ENCODE measurements around the gene SH3RF3. TPM values are rescaled to one million over a fixed set of nuclear protein-coding genes. Genes with fewer than 3 reads are reported as not detected.

Gene SH3RF3
- total and polyA plus RNA-seq, 5 donors from 2014 or later: 0.16 to 1.6 (median 0.76) TPM

DNA sequence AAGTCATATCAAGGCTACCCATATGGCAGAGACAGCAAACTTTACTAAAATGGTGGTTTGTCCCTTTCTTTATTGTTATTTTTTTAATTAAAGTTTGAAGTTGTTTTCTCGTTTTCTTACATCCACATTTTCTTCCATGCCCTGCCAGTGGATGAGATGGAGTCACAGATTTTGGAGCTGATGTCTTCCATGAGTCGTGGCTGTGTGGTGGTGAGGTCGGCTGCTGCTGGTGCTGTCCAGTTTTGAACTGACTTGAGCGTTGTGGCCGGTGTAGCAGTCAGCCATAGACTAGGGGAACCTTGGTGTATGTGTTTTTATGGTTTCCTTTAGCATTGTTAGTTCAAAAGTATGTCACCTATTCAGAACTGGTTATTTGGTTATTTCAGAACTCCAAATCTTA is 182.8 kb downstream of the SH3RF3 start:
- Mint-ChIP-seq H3K4me1 (peaks cover 0 to 50% (median 5%) of the 10 kb centered on the region in 4 donors), H3K36me3 (no peaks in the 10 kb centered on the region), H3K9me3 (no peaks in the 10 kb centered on the region), H3K4me3 (no peak overlapping the region), H3K27me3 (peaks cover 21% of the 10 kb centered on the region), H3K27ac (no peak overlapping the region)
- Histone ChIP-seq H3K27me3 (ENCODE audit: control insufficient read depth, insufficient read depth, low read length) (no peaks in the 10 kb centered on the region), H3K4me3 (ENCODE audit: low read depth, low read length) (no peak overlapping the region), H3K9me3 (ENCODE audit: control insufficient read depth in 2 of 2, low read length in 2 of 2) (no peaks in the 10 kb centered on the region), H3K4me1 (ENCODE audit: control insufficient read depth, insufficient read depth, low read length, poor library complexity, severe bottlenecking) (no peaks in the 10 kb centered on the region), H3K27ac (ENCODE audit: insufficient read depth, low read length, poor library complexity, severe bottlenecking) (no peak overlapping the region), H3K36me3 (ENCODE audit: control insufficient read depth, insufficient read depth, low read length) (no peaks in the 10 kb centered on the region)
- no peak for ATAC-seq (ENCODE audit: low read depth in 2 of 2)
- DNase-seq: no peak

DNA sequence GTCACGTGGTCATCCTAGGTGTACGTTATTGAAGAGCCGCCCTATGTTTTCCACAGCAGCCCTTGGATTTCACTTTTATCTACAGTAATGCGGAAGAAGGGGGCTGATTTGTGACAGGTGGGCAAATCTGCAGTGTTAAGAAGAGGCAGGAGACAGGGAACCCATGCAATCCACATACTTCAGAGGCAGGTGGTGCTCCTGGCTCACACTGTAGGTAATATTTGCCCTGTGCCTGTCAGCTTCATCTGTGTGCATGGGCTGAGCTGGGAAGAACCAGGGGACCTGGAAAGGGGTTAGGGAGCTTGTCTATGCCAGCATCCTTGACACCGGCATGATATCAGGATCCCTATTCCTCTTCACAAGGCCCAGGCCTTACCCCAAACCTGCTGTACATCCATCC is 183.9 kb downstream of the SH3RF3 start:
- no peaks in the 10 kb centered on the region for H3K9me3 Mint-ChIP-seq
- H3K9me3 ChIP-seq (ENCODE audit: control insufficient read depth in 2 of 2, low read length in 2 of 2): no peaks in the 10 kb centered on the region
- H3K27ac Mint-ChIP-seq: peak overlapping the region in 1 of 3 donors; percentile 31
- no peak overlapping the region for H3K4me3 ChIP-seq (ENCODE audit: low read depth, low read length)
- no peak for ATAC-seq (ENCODE audit: low read depth in 2 of 2)
- H3K4me1 Mint-ChIP-seq: peaks cover 0 to 60% (median 5%) of the 10 kb centered on the region in 4 donors
- no peaks in the 10 kb centered on the region for H3K27me3 ChIP-seq (ENCODE audit: control insufficient read depth, insufficient read depth, low read length)
- H3K27me3 Mint-ChIP-seq: peaks cover 21% of the 10 kb centered on the region
- no peaks in the 10 kb centered on the region for H3K4me1 ChIP-seq (ENCODE audit: control insufficient read depth, insufficient read depth, low read length, poor library complexity, severe bottlenecking)
- H3K36me3 ChIP-seq (ENCODE audit: control insufficient read depth, insufficient read depth, low read length): no peaks in the 10 kb centered on the region
- H3K27ac ChIP-seq (ENCODE audit: insufficient read depth, low read length, poor library complexity, severe bottlenecking): no peak overlapping the region
- DNase-seq: no peak
- no peak overlapping the region for H3K4me3 Mint-ChIP-seq
- H3K36me3 Mint-ChIP-seq: no peaks in the 10 kb centered on the region

DNA sequence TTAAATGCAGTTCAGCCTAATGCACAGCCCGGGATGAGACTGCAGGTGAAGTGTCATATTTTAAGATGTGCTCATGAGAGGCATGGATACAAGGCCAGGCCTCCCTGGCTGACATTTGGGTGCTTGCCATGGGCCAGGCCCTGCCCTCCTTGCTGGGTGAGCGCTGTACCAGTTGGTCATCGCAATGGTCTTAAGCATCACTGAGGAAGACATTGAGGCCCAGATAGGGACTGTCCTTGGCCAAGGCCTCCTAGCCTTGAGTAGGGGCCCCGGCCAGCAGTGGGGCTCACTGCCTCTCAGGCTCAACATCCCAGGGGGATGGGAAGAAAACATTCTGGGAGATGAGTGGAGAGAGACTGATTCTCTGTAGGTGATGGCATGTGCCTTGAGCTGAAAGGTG is 184.3 kb downstream of the SH3RF3 start:
- no peaks in the 10 kb centered on the region for H3K4me1 ChIP-seq (ENCODE audit: control insufficient read depth, insufficient read depth, low read length, poor library complexity, severe bottlenecking)
- no peak for ATAC-seq (ENCODE audit: low read depth in 2 of 2)
- peak overlapping the region in 2 of 3 donors; percentile 21 to 57 for H3K27ac Mint-ChIP-seq
- peaks cover 21% of the 10 kb centered on the region for H3K27me3 Mint-ChIP-seq
- no peaks in the 10 kb centered on the region for H3K9me3 Mint-ChIP-seq
- no peaks in the 10 kb centered on the region for H3K36me3 ChIP-seq (ENCODE audit: control insufficient read depth, insufficient read depth, low read length)
- peak overlapping the region in 1 of 4 donors; percentile 22 for H3K4me3 Mint-ChIP-seq
- H3K9me3 ChIP-seq (ENCODE audit: control insufficient read depth in 2 of 2, low read length in 2 of 2): no peaks in the 10 kb centered on the region
- no peak for DNase-seq
- H3K36me3 Mint-ChIP-seq: no peaks in the 10 kb centered on the region
- no peak overlapping the region for H3K27ac ChIP-seq (ENCODE audit: insufficient read depth, low read length, poor library complexity, severe bottlenecking)
- H3K4me3 ChIP-seq (ENCODE audit: low read depth, low read length): no peak overlapping the region
- H3K4me1 Mint-ChIP-seq: peaks cover 0 to 63% (median 5%) of the 10 kb centered on the region in 4 donors
- H3K27me3 ChIP-seq (ENCODE audit: control insufficient read depth, insufficient read depth, low read length): no peaks in the 10 kb centered on the region

DNA sequence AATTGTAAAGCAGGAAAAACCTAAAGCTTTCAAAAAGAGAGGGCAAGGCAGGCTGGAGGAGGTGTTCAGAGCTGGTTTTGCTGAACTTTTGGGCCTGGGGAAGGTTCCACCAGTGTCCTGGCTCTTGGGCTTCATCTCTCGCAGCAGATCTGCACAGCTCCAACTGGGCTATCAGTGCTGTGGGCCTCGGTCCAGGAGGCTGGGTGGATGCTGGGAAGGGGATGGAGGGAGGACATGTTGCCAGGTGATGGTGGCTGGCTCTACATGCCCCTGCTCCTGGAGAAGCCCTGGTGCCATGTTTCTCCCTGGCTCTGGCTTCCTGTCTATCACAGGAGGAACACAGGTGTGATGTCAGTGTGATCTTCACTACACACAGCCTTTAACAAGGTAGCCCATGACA is 187.1 kb downstream of the SH3RF3 start:
- peak overlapping the region in 1 of 4 donors; percentile 24 for H3K4me3 Mint-ChIP-seq
- peak overlapping the region in 1 of 3 donors; percentile 90 for H3K27ac Mint-ChIP-seq
- no peak for ATAC-seq (ENCODE audit: low read depth in 2 of 2)
- no peaks in the 10 kb centered on the region for H3K9me3 ChIP-seq (ENCODE audit: control insufficient read depth in 2 of 2, low read length in 2 of 2)
- no peak overlapping the region for H3K27ac ChIP-seq (ENCODE audit: insufficient read depth, low read length, poor library complexity, severe bottlenecking)
- no peaks in the 10 kb centered on the region for H3K9me3 Mint-ChIP-seq
- no peak overlapping the region for H3K4me3 ChIP-seq (ENCODE audit: low read depth, low read length)
- H3K27me3 ChIP-seq (ENCODE audit: control insufficient read depth, insufficient read depth, low read length): peaks cover 2% of the 10 kb centered on the region
- H3K27me3 Mint-ChIP-seq: peaks cover 18% of the 10 kb centered on the region
- H3K4me1 Mint-ChIP-seq: peaks cover 5 to 88% (median 10%) of the 10 kb centered on the region in 4 donors
- no peaks in the 10 kb centered on the region for H3K4me1 ChIP-seq (ENCODE audit: control insufficient read depth, insufficient read depth, low read length, poor library complexity, severe bottlenecking)
- no peak for DNase-seq
- H3K36me3 Mint-ChIP-seq: peaks cover 5% of the 10 kb centered on the region
- no peaks in the 10 kb centered on the region for H3K36me3 ChIP-seq (ENCODE audit: control insufficient read depth, insufficient read depth, low read length)

DNA sequence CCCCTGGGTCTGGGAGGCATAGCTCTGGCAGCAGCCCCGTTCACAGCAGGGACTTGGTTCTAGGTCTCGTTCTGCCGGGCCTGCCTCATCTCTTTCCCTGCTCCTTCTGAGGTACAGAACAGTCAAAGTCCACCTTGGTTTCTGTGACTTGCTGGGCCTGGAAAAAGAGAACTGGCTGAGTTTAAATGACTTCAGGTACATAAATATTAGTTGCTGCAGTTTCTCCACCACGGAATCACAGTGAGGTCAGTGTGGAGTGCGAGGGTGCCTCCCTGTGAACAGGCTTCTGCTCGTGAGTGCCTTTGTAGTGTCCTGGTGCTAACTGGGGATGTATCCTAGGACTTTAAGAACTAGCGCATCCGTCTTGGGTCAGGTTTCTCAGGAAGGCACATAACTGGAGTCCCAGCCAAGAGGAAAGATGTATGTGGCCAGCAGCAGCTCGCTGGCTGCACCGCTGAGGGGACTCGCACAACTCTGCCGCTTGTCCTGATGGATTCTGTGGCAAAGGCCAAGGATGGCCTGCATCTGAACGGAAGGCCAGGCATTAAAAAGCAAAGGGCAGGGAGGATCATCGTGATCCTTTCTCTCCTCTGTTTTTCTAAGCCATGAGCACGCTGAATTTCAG is 188.6 kb downstream of the SH3RF3 start:
- H3K36me3 ChIP-seq (ENCODE audit: control insufficient read depth, insufficient read depth, low read length): no peaks in the 10 kb centered on the region
- H3K27me3 Mint-ChIP-seq: peaks cover 19% of the 10 kb centered on the region
- DNase-seq: no peak
- ATAC-seq (ENCODE audit: low read depth in 2 of 2): no peak
- H3K36me3 Mint-ChIP-seq: peaks cover 5% of the 10 kb centered on the region
- H3K4me1 Mint-ChIP-seq: peaks cover 5 to 80% (median 9%) of the 10 kb centered on the region in 4 donors
- no peak overlapping the region for H3K4me3 ChIP-seq (ENCODE audit: low read depth, low read length)
- no peaks in the 10 kb centered on the region for H3K9me3 ChIP-seq (ENCODE audit: control insufficient read depth in 2 of 2, low read length in 2 of 2)
- peak overlapping the region in 2 of 3 donors; percentile 15 to 67 for H3K27ac Mint-ChIP-seq
- H3K9me3 Mint-ChIP-seq: no peaks in the 10 kb centered on the region
- H3K27ac ChIP-seq (ENCODE audit: insufficient read depth, low read length, poor library complexity, severe bottlenecking): no peak overlapping the region
- H3K4me1 ChIP-seq (ENCODE audit: control insufficient read depth, insufficient read depth, low read length, poor library complexity, severe bottlenecking): no peaks in the 10 kb centered on the region
- H3K4me3 Mint-ChIP-seq: peak overlapping the region in 1 of 4 donors; percentile 21
- peaks cover 2% of the 10 kb centered on the region for H3K27me3 ChIP-seq (ENCODE audit: control insufficient read depth, insufficient read depth, low read length)

DNA sequence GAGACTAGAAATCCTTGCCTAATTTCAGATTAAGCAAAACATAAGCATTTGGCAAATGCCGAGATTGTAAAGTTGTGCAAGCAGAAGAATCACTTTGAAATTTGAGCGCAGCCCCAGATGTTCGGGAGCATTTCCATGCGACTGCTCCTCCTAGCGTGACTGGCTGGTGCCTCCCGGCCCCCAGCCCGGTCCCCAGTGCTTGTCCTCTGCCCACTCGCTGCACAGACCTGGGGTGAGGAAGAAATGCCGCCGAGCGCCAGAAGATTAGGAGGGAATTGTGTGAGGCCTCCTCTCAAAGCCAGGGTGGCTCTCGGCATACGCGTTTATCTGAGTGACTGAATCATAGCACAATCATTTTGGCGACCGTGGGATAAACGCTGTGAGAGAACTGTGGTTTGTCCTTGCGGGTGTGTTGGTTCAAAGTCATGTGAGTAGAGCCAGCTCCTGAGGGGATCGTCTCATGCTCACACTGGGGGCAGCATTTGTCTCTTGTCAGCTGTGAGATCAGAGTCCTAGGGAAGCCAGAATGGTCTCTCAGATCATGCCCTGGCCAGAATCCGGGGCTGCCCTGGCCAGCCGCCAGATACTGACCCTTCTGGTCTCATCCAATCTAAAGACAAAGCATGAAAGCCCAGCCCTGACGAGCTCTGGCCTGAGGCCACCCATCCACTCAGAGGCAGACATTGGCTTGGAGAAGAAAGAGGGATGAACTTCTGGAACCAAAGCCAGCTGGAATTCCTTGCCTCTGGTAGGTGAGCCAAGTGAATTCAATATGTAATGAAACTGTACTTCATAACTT is 189.3 kb downstream of the SH3RF3 start:
- Histone ChIP-seq H3K27me3 (ENCODE audit: control insufficient read depth, insufficient read depth, low read length) (peaks cover 2% of the 10 kb centered on the region), H3K9me3 (ENCODE audit: control insufficient read depth in 2 of 2, low read length in 2 of 2) (no peaks in the 10 kb centered on the region), H3K36me3 (ENCODE audit: control insufficient read depth, insufficient read depth, low read length) (no peaks in the 10 kb centered on the region), H3K27ac (ENCODE audit: insufficient read depth, low read length, poor library complexity, severe bottlenecking) (no peak overlapping the region), H3K4me3 (ENCODE audit: low read depth, low read length) (no peak overlapping the region), H3K4me1 (ENCODE audit: control insufficient read depth, insufficient read depth, low read length, poor library complexity, severe bottlenecking) (no peaks in the 10 kb centered on the region)
- Mint-ChIP-seq H3K9me3 (no peaks in the 10 kb centered on the region), H3K27me3 (peaks cover 23% of the 10 kb centered on the region), H3K27ac (peak overlapping the region in 2 of 3 donors; percentile 31 to 76), H3K4me3 (peak overlapping the region in 1 of 4 donors; percentile 21), H3K4me1 (peaks cover 5 to 75% (median 9%) of the 10 kb centered on the region in 4 donors), H3K36me3 (peaks cover 5% of the 10 kb centered on the region)
- ATAC-seq (ENCODE audit: low read depth in 2 of 2) (no peak), DNase-seq (no peak)

DNA sequence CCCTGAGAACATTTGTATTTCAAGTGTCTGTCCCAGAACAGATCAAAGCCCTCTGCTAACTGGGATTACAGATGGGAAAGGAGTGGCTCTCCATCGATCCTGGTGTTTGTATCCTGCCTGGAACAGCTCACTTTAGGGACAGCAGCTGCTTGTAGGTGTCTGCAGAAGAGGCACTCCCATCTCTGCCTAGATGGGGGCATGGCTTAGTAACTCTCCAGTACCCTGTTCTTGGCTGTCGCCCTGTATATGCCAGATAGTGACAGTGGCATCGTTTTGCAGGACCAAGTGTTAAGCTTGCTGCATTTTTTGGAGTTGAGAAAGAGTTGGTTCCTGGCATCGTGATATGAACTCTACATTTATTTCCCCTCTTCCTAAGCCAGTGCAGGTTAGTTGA is 189.9 kb downstream of the SH3RF3 start:
- Histone ChIP-seq H3K27ac (ENCODE audit: insufficient read depth, low read length, poor library complexity, severe bottlenecking) (no peak overlapping the region), H3K27me3 (ENCODE audit: control insufficient read depth, insufficient read depth, low read length) (peaks cover 2% of the 10 kb centered on the region), H3K9me3 (ENCODE audit: control insufficient read depth in 2 of 2, low read length in 2 of 2) (no peaks in the 10 kb centered on the region), H3K4me3 (ENCODE audit: low read depth, low read length) (no peak overlapping the region), H3K36me3 (ENCODE audit: control insufficient read depth, insufficient read depth, low read length) (no peaks in the 10 kb centered on the region), H3K4me1 (ENCODE audit: control insufficient read depth, insufficient read depth, low read length, poor library complexity, severe bottlenecking) (no peaks in the 10 kb centered on the region)
- no peaks in the 10 kb centered on the region for H3K9me3 Mint-ChIP-seq
- DNase-seq: no peak
- H3K4me3 Mint-ChIP-seq: no peak overlapping the region
- peak overlapping the region in 2 of 3 donors; percentile 31 to 76 for H3K27ac Mint-ChIP-seq
- peaks cover 5% of the 10 kb centered on the region for H3K36me3 Mint-ChIP-seq
- H3K27me3 Mint-ChIP-seq: peaks cover 26% of the 10 kb centered on the region
- H3K4me1 Mint-ChIP-seq: peaks cover 5 to 71% (median 9%) of the 10 kb centered on the region in 4 donors
- ATAC-seq (ENCODE audit: low read depth in 2 of 2): no peak
